B cell (primary cell): ENCODE data around the gene KCNN2. TPM values are rescaled to one million over a fixed set of nuclear protein-coding genes. Genes with fewer than 3 reads are reported as not detected.
A peak's percentile ranks its signal among the peaks of the same experiment; 100 is the strongest.

ENCODE experiments used
- ATAC-seq: fragments of 200-7000 bp; cut with Tn5 transposase; one replicate; pipeline ENCODE4 v1.10.0; 2021; ENCODE audit warnings: low read depth, mild to moderate bottlenecking, moderate number of reproducible peaks, moderate library complexity
- CTCF ChIA-PET: fragments of 350-600 bp; sonication (Branson Sonifier 250); formaldehyde crosslinking; loops from one replicate; lab custom pipeline; 2021; ENCODE audit warnings: antibody characterized with exemption, inconsistent platforms; lab: Charles Lee
- POLR2A ChIA-PET: fragments of 350-600 bp; sonication (Branson Sonifier 250); formaldehyde crosslinking; loops from one replicate; lab custom pipeline; 2021; ENCODE audit warnings: antibody characterized with exemption; lab: Charles Lee
- DNase-seq: peaks from one replicate; pipeline ENCODE4 v3.0.0; 2013
- H2AFZ ChIP-seq: 2 replicates; pipeline ENCODE4 v1.6.1; 2012; ENCODE audit warnings: mild to moderate bottlenecking, low read depth, low read length; ENCODE audit not compliant: insufficient read depth, poor library complexity, severe bottlenecking
- H3K27ac ChIP-seq, 2 donors: 1 replicate in 1 of 2; 2 replicates in 1 of 2; pipeline ENCODE4 v1.5.1; 2012 to 2013; ENCODE audit warnings: low read length in 2 of 2, mild to moderate bottlenecking in 2 of 2, moderate library complexity in 1 of 2
- H3K27me3 ChIP-seq, 4 experiments: fragments of 200-600 bp in 1 of 4; sonication (generic) in 1 of 4; replicated peaks in 1 of 4; 1 replicate in 2 of 4; 2 replicates in 2 of 4; pipeline versions ENCODE4 v1.6.1 to v1.7.0; 2013 to 2016; ENCODE audit warnings: low read length in 3 of 4, mild to moderate bottlenecking in 2 of 4, mixed read lengths in 1 of 4, moderate library complexity in 1 of 4; ENCODE audit not compliant: insufficient read depth in 4 of 4, control insufficient read depth in 3 of 4; ENCODE audit errors: control extremely low read depth in 1 of 4
- H3K36me3 ChIP-seq, 2 experiments: replicated peaks in 1 of 2; 1 replicate in 1 of 2; 2 replicates in 1 of 2; pipeline versions ENCODE4 v1.6.1 to v1.7.1; 2013; ENCODE audit warnings: low read length in 1 of 2; ENCODE audit not compliant: insufficient read depth in 2 of 2, control insufficient read depth in 1 of 2; ENCODE audit errors: control extremely low read depth in 1 of 2, extremely low read depth in 1 of 2
- H3K4me1 ChIP-seq, 2 donors: fragments of 200-600 bp in 1 of 2; sonication (generic) in 1 of 2; 1 replicate in 1 of 2; 2 replicates in 1 of 2; pipeline versions ENCODE4 v1.5.1 to v1.6.1; 2013 to 2017; ENCODE audit warnings: low read length in 2 of 2; ENCODE audit not compliant: control insufficient read depth in 2 of 2, insufficient read depth in 2 of 2
- H3K4me2 ChIP-seq: replicated peaks from 2 replicates; pipeline ENCODE3; 2012; ENCODE audit warnings: mild to moderate bottlenecking, low read depth, low read length; ENCODE audit not compliant: poor library complexity, severe bottlenecking
- H3K4me3 ChIP-seq, 5 experiments: fragments of 200-600 bp in 1 of 5; sonication (generic) in 1 of 5; 1 replicate in 3 of 5; 2 replicates in 2 of 5; pipeline versions ENCODE4 v1.5.1 to v1.7.0; 2011 to 2016; ENCODE audit warnings: low read length in 4 of 5, mild to moderate bottlenecking in 4 of 5, low read depth in 2 of 5, control low read depth in 1 of 5, moderate library complexity in 1 of 5; ENCODE audit not compliant: insufficient read depth in 1 of 5; ENCODE audit errors: control extremely low read depth in 1 of 5, extremely low read depth in 1 of 5
- H3K79me2 ChIP-seq: fragments of 200-600 bp; sonication (generic); one replicate; pipeline ENCODE4 v1.6.0; 2016; ENCODE audit warnings: low read length; ENCODE audit not compliant: control insufficient read depth, insufficient read depth
- H3K9ac ChIP-seq: fragments of 200-600 bp; sonication (generic); 2 replicates; pipeline ENCODE4 v1.6.1; 2017; ENCODE audit warnings: mild to moderate bottlenecking, low read length, moderate library complexity
- H3K9me3 ChIP-seq, 3 donors: one replicate each; pipeline versions ENCODE4 v1.6.1 to v1.7.1; 2013; ENCODE audit warnings: low read length in 2 of 3; ENCODE audit not compliant: control insufficient read depth in 2 of 3, insufficient read depth in 1 of 3; ENCODE audit errors: control extremely low read depth in 1 of 3
- H4K20me1 ChIP-seq: 2 replicates; pipeline ENCODE4 v1.6.0; 2012; ENCODE audit warnings: mild to moderate bottlenecking, low read length; ENCODE audit not compliant: insufficient read depth, control insufficient read depth, poor library complexity, severe bottlenecking
- H3K27ac Mint-ChIP-seq: one replicate; pipeline ENCODE4 v1.8.0; 2021; ENCODE audit warnings: mixed read lengths
- H3K27me3 Mint-ChIP-seq: one replicate; pipeline ENCODE4 v1.8.0; 2021; ENCODE audit warnings: mixed read lengths
- H3K4me1 Mint-ChIP-seq: one replicate; pipeline ENCODE4 v1.8.0; 2021; ENCODE audit warnings: mixed read lengths
- H3K4me3 Mint-ChIP-seq: one replicate; pipeline ENCODE4 v1.8.0; 2021; ENCODE audit warnings: mixed read lengths
- H3K9me3 Mint-ChIP-seq: one replicate; pipeline ENCODE4 v1.8.0; 2022; ENCODE audit warnings: mixed read lengths; ENCODE audit not compliant: insufficient read depth
- EZH2 ChIP-seq: IDR thresholded peaks from 2 replicates; pipeline ENCODE4 v1.6.1; 2012; ENCODE audit warnings: borderline replicate concordance, low read depth, mild to moderate bottlenecking, moderate library complexity, low read length; ENCODE audit not compliant: insufficient read depth, poor library complexity, severe bottlenecking
- WGBS: methylation state at CpG from one replicate; pipeline ENCODE4 v1.1.5; 2013; ENCODE audit warnings: missing lambda C conversion rate; ENCODE audit not compliant: insufficient coverage; 5-methylcytosine and 5-hydroxymethylcytosine counted together
- intact Hi-C: fragments of 100-400 bp; cut with micrococcal nuclease; formaldehyde crosslinking; loops from one replicate; pipeline ENCODE4 v1.10.0; 2022
- polyA plus RNA-seq: library from polyadenylated mRNA; depleted of rRNA; stranded (reverse); fragments of >200 nt; gene quantifications from 2 replicates; pipeline ENCODE4 v1.2.3, GENCODE V29; 2012
- total RNA-seq, 2 donors: library from RNA; stranded (reverse); fragments of 120-200 nt in 1 of 2; gene quantifications; 1 replicate in 1 of 2; 2 replicates in 1 of 2; pipeline versions ENCODE4 v1.2.3 to v1.2.4, GENCODE V29; 2013 to 2022
- TF ChIP-seq, protein P1 (sequence below): fragments of 200-600 bp; IDR thresholded peaks from one replicate; pipeline ENCODE4 v1.8.0; 2022; ENCODE audit warnings: antibody characterized with exemption, mild to moderate bottlenecking

KCNN2 gene
- total and polyA plus RNA-seq, 2 donors (not counting 1 experiment from before 2014, with no cell fraction given): not detected

GRCh38 chr5:114362977-114363761 lies 1.3 kb downstream of the KCNN2 start:
- H3K27me3 Mint-ChIP-seq: peaks cover 62% of the 10 kb centered on the region
- H3K4me2 ChIP-seq: no peak overlapping the region
- H3K79me2 ChIP-seq: no peaks in the 10 kb centered on the region
- ChIA-PET POLR2A (no interaction called here), CTCF (no interaction called here)
- WGBS: 8% methylated on average over 60 of the region's 62 CpGs
- no peak overlapping the region for H3K27ac Mint-ChIP-seq
- H3K36me3 ChIP-seq: no peaks in the 10 kb centered on the region
- H3K27me3 ChIP-seq: peaks cover 0 to 35% (median 25%) of the 10 kb centered on the region in 4 experiments
- no peak overlapping the region for H3K9ac ChIP-seq
- H3K4me3 ChIP-seq: no peak overlapping the region
- intact Hi-C loops: no loop called here
- DNase-seq (peak; percentile 8), ATAC-seq (no peak)
- H3K9me3 Mint-ChIP-seq: no peaks in the 10 kb centered on the region
- peaks cover 4 to 12% of the 10 kb centered on the region in 2 donors for H3K4me1 ChIP-seq
- H2AFZ ChIP-seq: no peak overlapping the region
- H3K9me3 ChIP-seq: peaks cover 0 to 14% (median 0%) of the 10 kb centered on the region in 3 donors
- H4K20me1 ChIP-seq: no peaks in the 10 kb centered on the region
- peak overlapping the region; percentile 19 for H3K4me3 Mint-ChIP-seq
- TF ChIP-seq, protein P1, sequence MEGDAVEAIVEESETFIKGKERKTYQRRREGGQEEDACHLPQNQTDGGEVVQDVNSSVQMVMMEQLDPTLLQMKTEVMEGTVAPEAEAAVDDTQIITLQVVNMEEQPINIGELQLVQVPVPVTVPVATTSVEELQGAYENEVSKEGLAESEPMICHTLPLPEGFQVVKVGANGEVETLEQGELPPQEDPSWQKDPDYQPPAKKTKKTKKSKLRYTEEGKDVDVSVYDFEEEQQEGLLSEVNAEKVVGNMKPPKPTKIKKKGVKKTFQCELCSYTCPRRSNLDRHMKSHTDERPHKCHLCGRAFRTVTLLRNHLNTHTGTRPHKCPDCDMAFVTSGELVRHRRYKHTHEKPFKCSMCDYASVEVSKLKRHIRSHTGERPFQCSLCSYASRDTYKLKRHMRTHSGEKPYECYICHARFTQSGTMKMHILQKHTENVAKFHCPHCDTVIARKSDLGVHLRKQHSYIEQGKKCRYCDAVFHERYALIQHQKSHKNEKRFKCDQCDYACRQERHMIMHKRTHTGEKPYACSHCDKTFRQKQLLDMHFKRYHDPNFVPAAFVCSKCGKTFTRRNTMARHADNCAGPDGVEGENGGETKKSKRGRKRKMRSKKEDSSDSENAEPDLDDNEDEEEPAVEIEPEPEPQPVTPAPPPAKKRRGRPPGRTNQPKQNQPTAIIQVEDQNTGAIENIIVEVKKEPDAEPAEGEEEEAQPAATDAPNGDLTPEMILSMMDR: no peak
- no peak for TF ChIP-seq EZH2
- H3K4me1 Mint-ChIP-seq: peaks cover 19% of the 10 kb centered on the region
- no peak overlapping the region for H3K27ac ChIP-seq

- ChIA-PET CTCF (no interaction called here), POLR2A (no interaction called here)
- H3K36me3 ChIP-seq: no peaks in the 10 kb centered on the region
- Mint-ChIP-seq H3K27ac (no peak overlapping the region), H3K9me3 (no peaks in the 10 kb centered on the region), H3K4me3 (peak overlapping the region; percentile 23), H3K27me3 (peaks cover 56% of the 10 kb centered on the region), H3K4me1 (peaks cover 19% of the 10 kb centered on the region)
- WGBS: 11% methylated on average over 7 of the region's 10 CpGs
- no peak overlapping the region for H3K4me3 ChIP-seq
- intact Hi-C loops: no loop called here
- DNase-seq (no peak), ATAC-seq (no peak)
- peaks cover 4 to 12% of the 10 kb centered on the region in 2 donors for H3K4me1 ChIP-seq
- no peak overlapping the region for H2AFZ ChIP-seq
- TF ChIP-seq, protein P1: no peak
- TF ChIP-seq EZH2: no peak
- peaks cover 0 to 35% (median 25%) of the 10 kb centered on the region in 4 experiments for H3K27me3 ChIP-seq
- H4K20me1 ChIP-seq: no peaks in the 10 kb centered on the region
- no peak overlapping the region for H3K27ac ChIP-seq
- peaks cover 0 to 14% (median 0%) of the 10 kb centered on the region in 3 donors for H3K9me3 ChIP-seq
- no peak overlapping the region for H3K4me2 ChIP-seq
- H3K79me2 ChIP-seq: no peaks in the 10 kb centered on the region
- H3K9ac ChIP-seq: no peak overlapping the region
Observed at GRCh38 chr5:114363837-114364236, 2.0 kb downstream of the KCNN2 start.
